ENCODE measurements around the gene FRMPD3.
"Not testable (repeated sequence)": the region's sequence is repeated elsewhere in the genome, so short reads cannot be mapped to it uniquely, and the experiment has no call there.

Gene FRMPD3

GRCh38 chrX:107448998-107449835 is at the start of gene FRMPD3:
TSS of gene FRMPD3 (plus strand) at chrX:107449652. CDS start at chrX:107526589, 76,937 bp downstream.
- DNase-seq = no peak

DNA sequence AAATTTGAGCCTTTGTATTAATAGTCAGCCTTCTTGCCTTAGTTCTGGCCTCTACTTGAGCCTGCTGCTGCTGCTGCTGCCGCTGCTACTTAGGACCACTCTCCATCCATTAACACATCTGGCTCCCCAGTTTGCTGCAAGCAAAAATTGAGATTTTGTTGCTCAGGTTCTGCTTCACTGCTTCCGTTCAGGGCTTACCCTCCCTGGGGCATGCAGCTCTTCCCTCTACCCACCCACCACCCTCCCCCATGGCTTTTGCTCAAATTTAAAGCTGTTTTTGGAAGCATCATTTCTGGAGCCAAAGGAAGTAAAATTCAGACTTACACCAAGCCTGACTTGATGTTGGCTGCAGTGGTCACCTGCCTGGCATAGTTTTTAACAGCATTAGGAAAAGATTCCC is 28.9 kb upstream of the FRMPD3 start:
- no peak for DNase-seq

DNA sequence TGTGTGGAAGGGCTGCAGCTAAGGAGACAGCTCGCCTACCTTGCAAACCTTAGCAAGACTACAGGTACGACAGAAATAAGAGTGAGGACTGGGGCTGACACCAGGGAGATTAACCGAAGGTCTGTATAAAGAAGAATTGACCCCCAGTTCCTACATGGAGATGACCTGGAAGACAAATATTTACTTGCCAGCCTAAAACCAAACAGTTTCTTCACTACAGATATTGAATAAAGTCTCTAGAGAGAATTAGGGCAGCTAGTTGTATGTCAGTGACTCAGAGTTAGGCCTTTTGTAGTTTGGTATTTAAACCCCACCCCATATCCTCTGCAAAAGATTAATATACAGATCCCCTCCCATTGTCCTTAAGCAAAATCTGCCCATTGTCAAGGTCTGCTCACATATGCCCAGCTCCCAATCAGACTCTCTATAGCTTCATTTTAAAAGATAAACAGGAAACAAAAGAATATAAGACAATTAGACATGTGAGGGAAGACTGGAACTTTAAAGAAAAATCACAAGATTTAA is 28.1 kb upstream of the FRMPD3 start:
- DNase-seq = no peak

- DNase-seq = no peak
Observed at GRCh38 chrX:107429090-107429489, 20.4 kb upstream of the FRMPD3 start.

- DNase-seq = no peak
Observed at GRCh38 chrX:107440187-107440586, 9.3 kb upstream of the FRMPD3 start.

- no peak for DNase-seq
Observed at GRCh38 chrX:107440692-107441091, 8.8 kb upstream of the FRMPD3 start.

DNA sequence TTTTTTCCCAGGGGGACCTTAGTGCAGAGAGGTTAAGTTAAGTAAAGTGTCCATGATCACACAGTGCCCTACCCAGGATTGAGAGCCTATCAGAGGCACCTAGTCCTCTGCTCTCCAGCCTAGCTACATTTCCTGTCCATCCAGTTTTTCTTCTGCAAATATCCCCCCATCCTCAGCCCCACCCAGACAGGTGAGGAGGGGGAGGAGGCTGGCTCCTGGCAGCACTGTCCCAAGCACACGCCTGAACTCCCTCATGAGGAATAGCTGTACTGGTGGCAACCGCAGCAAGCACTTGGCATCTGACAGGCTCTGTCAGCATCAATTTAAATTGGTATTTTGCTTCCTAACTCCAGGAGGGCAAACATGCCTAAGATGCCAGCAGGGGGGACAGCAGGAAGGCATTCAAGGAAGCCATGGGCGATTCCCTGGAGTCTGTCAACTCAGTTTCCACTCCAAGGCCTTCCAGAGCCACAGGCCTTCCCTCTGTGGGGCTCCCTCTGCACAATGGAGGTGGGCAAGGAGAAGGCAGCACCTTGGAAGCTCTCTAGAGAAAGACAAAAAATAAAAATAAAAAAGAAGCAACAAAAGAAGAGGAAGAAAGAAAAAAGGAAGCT is 6.4 kb upstream of the FRMPD3 start:
- DNase-seq = no peak

DNA sequence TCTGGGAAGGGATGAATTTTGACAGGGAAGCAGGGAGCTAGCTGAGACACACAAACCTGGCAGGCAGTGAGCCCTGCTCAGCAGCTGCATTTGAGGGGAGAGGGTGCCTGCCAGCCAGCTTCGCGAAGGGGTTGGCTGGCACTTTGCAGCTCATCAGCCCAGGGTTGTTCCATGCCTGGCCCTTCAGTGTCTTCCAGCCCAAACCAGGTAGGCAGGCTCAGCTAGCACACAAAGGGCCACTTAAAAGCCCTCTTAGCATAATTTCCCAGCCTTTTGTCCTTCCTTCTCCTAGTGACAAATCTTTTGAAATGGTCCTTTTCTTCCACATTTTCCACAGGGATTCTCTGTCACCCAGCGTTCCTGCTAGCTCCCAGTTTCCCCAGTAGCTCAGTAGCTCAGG is 4.3 kb upstream of the FRMPD3 start:
- no peak for DNase-seq

- no peak for DNase-seq
Observed at GRCh38 chrX:107445631-107446030, 3.8 kb upstream of the FRMPD3 start.

DNA sequence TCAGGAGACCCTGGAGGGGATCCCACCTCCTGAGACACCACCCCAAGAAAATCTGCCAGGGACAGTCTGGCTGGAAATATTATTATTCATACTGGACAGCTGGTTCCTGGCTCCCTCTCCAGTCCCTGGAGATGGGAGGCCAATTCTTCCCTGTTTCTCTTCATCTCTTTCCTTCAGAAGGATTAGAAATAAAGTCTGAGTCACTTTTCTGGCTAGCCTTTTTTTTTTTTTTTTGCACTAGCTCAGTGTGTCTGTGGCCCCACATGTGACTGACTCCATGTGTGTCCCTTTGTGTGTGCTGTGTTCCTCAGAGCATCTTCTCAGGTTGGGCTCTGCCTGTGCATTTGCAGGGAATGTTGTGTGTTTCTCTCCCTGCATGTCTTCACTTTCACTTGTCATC is 1.8 kb upstream of the FRMPD3 start:
- no peak for DNase-seq

GRCh38 chrX:107448625-107448997 is 841 bp upstream of the FRMPD3 start:
- no peak for DNase-seq

DNA sequence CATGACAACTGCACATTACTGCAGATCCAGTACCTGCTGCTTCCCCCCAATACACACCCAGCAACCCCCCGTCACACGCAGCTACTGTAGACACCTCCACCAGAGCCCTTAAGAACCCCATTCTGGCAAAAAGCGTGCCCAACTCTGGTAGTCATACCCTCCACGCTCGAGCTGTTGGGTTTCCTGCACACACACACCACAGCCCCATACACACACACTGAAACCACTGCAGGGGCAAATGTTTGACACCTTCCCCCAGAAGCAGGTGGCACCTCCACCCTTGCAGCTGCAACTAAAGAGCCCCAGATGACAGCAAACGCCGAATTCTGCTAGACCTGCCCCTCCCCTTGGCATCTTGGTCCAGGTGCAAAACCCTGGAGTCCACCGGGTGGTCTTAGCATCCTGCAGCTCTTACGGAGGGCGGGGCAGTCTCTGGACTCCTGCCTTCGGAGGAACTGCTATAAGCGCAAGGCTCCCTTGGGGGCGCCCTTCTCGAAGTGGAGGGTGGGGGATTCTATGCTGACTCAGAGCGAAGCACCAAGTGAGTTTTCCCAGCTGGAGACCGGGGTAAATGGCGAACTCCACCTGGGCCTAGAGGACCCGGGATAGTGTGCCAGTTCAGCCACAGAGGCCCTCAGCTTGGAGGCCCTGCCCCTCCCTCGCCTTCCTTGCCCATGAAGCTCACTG is 1.5 kb downstream of the FRMPD3 start:
- DNase-seq = no peak

DNA sequence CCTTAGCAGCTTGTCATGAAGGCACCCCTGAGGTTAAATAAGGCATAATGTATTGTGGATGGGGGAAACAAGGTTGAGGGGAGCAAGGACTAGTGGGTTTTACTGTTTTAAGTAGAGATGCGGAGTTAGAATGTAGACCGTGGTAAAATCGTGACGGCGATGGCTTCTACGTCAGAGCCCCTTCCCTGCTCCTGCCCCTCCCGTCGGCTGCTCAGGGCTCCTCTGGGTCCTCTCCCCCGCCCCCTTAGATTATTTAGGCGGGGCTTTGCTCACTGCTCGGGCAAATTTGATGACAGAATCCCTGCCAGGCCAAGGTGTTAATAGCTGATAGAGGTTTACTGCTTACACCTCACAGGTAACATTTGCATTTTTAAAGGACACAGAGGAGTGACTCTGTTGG is 2.3 kb downstream of the FRMPD3 start:
- DNase-seq = no peak

GRCh38 chrX:107452581-107452980 is 3.1 kb downstream of the FRMPD3 start:
- no peak for DNase-seq

GRCh38 chrX:107454302-107454701 is 4.8 kb downstream of the FRMPD3 start:
- no peak for DNase-seq

DNA sequence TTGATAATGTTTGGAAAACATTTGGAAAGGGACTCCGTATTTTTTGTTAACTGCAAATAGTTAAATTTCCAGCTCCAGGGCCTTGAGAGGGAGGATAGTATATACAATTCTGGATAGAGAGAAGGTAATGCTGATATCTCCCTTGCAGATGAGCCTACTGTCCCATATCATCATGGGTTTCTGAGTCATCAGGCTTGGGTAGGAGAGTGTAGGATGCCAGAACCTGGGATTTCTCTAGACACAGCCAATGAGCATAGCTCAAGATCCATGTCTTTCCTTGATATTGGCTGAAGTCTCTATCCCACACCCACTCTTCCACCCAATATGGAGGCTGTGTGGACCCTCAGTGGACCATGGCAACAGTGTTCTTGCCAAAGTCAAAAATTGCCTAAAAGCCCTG is 7.8 kb downstream of the FRMPD3 start:
- no peak for DNase-seq

DNA sequence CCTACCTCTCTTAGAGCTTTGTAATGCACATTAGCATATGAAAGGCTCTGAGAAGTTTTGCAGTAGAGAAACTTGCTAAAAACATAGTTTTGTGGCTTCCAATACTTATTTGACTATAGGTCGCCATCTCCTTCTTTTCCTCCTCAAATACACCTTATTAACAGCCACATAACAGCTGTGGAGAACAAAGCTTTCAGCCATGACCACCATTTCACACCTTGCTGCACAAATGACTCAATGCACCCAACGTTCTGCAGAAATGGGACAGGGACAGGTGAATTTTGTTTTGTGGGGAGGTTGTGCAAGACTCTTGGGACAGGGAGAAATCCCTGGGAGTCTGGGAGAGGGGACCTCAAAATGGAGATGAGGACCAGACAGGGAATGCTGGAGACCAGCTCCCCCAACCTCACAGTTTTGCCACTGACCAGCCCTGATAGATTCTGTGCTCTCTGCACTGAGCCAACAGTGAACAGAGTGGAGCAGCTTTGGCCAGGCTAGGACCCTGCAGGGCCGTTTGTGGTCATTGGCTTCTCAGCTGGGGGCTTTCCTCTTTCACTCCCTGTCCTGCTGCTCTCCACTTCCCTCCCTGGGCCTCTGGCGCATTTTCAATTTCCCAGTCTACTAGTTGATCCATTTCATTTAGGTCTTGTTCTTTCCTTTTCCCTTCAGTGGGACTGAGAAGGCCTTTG is 16.6 kb downstream of the FRMPD3 start:
- DNase-seq = no peak

DNA sequence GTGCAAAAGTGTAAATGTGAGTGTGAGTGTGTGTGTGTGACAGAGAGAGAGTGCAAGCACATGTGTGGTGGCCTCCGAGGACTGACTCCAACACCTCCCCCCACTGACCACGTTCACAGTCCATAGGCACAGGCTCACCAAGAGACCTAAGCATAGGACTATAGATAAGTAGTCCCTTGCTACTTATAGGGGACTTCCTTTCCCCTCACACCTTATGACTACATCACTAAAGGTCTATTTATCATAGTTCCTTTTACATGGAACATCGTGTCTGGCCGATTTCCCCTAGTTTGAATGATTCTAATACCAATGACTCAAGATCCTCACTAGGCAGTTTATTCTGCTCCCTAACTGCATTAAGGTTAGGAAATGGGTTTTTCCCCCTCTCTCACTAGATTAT is 17.8 kb downstream of the FRMPD3 start:
- DNase-seq = no peak

DNA sequence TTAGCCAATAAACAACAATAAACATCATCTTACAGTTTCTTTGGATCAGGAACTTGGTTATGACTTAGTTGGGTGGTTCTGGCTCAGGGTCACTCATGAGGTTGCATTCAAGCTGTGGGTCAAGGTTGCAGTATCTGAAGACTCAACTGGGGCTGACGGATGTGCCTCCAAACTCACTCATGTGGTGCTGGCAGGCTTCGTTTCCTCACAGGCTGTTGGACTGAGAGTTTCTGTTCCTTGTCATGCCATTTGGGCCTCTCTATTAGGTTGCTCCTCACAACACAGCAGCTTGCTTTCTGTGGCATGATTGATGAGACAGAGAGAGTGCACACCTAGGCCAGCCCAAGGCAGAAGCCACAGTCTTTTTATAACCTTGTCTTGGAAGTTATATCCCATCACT is 20.7 kb downstream of the FRMPD3 start:
- DNase-seq = no peak

DNA sequence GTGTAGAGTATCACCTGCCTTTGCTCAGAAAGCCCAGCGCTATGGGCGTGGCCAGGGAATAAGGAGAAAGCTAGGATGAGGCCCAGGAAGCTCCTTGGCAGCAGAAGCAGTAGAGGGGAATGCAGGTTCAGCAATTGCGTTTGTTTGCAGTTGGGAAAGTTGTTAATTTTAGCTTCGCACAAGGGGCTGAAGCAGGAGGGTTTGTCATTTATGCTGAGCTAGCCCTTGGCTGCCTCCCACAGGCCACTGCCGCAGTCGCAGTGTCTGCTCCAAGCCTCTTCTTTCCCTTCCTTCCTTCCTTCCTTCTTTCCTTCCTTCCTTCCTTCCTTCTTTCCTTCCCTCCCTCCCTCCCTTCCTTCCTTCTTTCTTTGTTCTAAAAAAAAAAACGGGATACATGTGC is 21.5 kb downstream of the FRMPD3 start:
- DNase-seq = no peak

DNA sequence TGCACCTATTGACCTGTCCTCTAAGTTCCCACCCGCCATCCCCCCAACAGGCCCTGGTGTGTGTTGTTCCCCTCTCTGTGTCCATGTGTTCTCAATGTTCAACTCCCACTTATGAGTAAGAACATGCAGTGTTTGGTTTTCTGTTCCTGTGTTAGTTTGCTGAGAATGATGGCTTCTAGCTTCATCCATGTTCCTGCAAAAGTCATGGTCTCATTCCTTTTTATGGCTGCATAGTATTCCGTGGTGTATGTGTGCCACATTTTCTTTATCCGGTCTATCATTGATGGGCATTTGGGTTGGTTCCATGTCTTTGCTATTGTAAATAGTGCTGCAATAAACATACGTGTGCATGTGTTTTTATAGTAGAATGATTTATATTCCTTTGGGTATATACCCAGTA is 22.0 kb downstream of the FRMPD3 start:
- not testable (repeated sequence) for DNase-seq

DNA sequence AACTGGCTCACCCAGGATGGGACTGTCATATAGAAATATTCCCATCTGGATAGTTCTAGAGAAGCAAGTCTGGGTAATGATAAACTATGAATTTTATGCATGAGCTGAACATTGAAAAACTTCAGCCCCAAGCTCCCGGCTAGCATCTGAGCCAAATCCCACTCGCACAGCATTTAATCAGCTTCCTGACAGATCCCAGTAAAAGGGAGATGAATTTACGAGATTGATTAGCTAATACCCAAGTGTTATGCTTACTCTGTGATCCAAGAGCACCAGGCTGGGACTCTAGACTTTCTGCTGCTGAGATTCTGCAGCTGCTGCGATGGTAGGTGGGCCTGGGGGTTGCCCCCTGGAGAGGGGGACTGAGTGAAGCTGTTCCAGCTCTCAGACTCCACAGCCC is 28.0 kb downstream of the FRMPD3 start:
- DNase-seq = no peak

DNA sequence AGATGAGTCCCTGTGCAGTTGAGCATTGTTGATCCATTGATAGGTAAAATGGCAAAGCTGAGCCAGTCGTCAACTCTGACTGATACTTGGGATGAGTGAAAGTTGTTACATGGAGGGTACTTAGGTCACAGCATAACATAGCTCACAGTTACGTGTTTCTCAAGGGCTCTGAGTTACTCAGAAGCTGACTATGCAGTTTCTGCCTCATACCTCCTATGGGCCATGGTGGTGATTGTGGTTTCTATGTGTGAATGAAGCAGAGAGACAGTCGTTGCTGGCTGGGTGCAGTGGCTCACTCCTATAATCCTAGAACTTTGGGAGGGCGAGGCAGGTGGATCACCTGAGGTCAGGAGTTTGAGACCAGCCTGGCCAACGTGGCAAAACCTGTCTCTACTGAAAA is 30.8 kb downstream of the FRMPD3 start:
- DNase-seq = no peak

Measured in NCI-H1417 treated with DMSO at 0.1 percent for 48 hours (cell line).